ENCODE measurements around the gene TIAL1. TPM values are rescaled to one million over a fixed set of nuclear protein-coding genes. Genes with fewer than 3 reads are reported as not detected.

TIAL1 gene
- polyA plus RNA-seq, 3 donors: 6.7 to 118 (median 7.2) TPM

- no peak overlapping the region for H3K27ac ChIP-seq (ENCODE audit: low read depth in 1 of 2, low read length in 2 of 2)
- H3K9me3 ChIP-seq (replicated peaks in 1 of 2; ENCODE audit: control insufficient read depth in 1 of 2, insufficient read depth in 1 of 2, low read length in 2 of 2): no peaks in the 10 kb centered on the region
- no peak overlapping the region for H2AFZ ChIP-seq (ENCODE audit: insufficient read depth, low read depth, low read length, poor library complexity, severe bottlenecking)
- no peak overlapping the region for H3K4me2 ChIP-seq (replicated peaks; ENCODE audit: extremely low read depth, low read length, poor library complexity, severe bottlenecking)
- H3K79me2 ChIP-seq (ENCODE audit: insufficient read depth, low read length): peaks cover 15% of the 10 kb centered on the region
- no peak overlapping the region for H3K27ac Mint-ChIP-seq
- intact Hi-C loops (cut with micrococcal nuclease): no loop called here
- H3K4me3 ChIP-seq (replicated peaks in 1 of 3; ENCODE audit: low read depth in 2 of 3, low read length in 3 of 3): no peak overlapping the region
- TF ChIP-seq CTCF (IDR thresholded peaks at IDR 0.05): no peak
- H3K27me3 ChIP-seq (ENCODE audit: control insufficient read depth in 2 of 2, insufficient read depth in 2 of 2, low read length in 2 of 2): peaks cover 0 to 11% of the 10 kb centered on the region in 2 donors
- H3K27me3 Mint-ChIP-seq (ENCODE audit: low read depth in 3 of 3): peaks cover 19 to 21% (median 21%) of the 10 kb centered on the region in 3 donors
- H3K4me3 Mint-ChIP-seq: no peak overlapping the region
- no peak overlapping the region for H3K9ac ChIP-seq (ENCODE audit: insufficient read depth, low read length, poor library complexity, severe bottlenecking)
- no CpG with 5 or more reads among the region's 4 CpGs for WGBS (ENCODE audit: insufficient coverage)
- DNase-seq: no peak
- no peaks in the 10 kb centered on the region for H3K36me3 ChIP-seq (replicated peaks in 1 of 2; ENCODE audit: control insufficient read depth in 1 of 2, insufficient read depth in 2 of 2, low read length in 2 of 2)
- H3K4me1 Mint-ChIP-seq: peaks cover 21% of the 10 kb centered on the region
- H3K4me1 ChIP-seq (ENCODE audit: control insufficient read depth in 1 of 2, insufficient read depth in 2 of 2, low read length in 2 of 2): peaks cover 16 to 29% of the 10 kb centered on the region in 2 donors
- no peaks in the 10 kb centered on the region for H3K36me3 Mint-ChIP-seq
- H4K20me1 ChIP-seq (ENCODE audit: insufficient read depth, low read length): peaks cover 18% of the 10 kb centered on the region
- H3K9me3 Mint-ChIP-seq: peaks cover 0 to 2% (median 0%) of the 10 kb centered on the region in 7 donors
Observed at GRCh38 chr10:119545310-119545709, 51.5 kb downstream of the TIAL1 start.

- H3K4me1 ChIP-seq (ENCODE audit: control insufficient read depth in 1 of 2, insufficient read depth in 2 of 2, low read length in 2 of 2): peaks cover 18 to 38% of the 10 kb centered on the region in 2 donors
- no peak for DNase-seq
- WGBS (ENCODE audit: insufficient coverage): 54% methylated on average over 9 of the region's 19 CpGs
- H3K4me2 ChIP-seq (replicated peaks; ENCODE audit: extremely low read depth, low read length, poor library complexity, severe bottlenecking): peak overlapping the region; percentile 84
- Mint-ChIP-seq H3K4me3 (peak overlapping the region; percentile 81 to 90), H3K9me3 (peaks cover 0 to 2% (median 0%) of the 10 kb centered on the region in 7 donors), H3K4me1 (peaks cover 32% of the 10 kb centered on the region), H3K27ac (peak overlapping the region in 2 of 7 donors; percentile 4 to 36), H3K36me3 (peaks cover 2% of the 10 kb centered on the region in 2 donors), H3K27me3 (ENCODE audit: low read depth in 3 of 3) (peaks cover 17 to 19% (median 18%) of the 10 kb centered on the region in 3 donors)
- peaks cover 30% of the 10 kb centered on the region for H4K20me1 ChIP-seq (ENCODE audit: insufficient read depth, low read length)
- peak overlapping the region in 1 of 3 experiments; percentile 85 for H3K4me3 ChIP-seq (replicated peaks in 1 of 3; ENCODE audit: low read depth in 2 of 3, low read length in 3 of 3)
- no peak overlapping the region for H3K9ac ChIP-seq (ENCODE audit: insufficient read depth, low read length, poor library complexity, severe bottlenecking)
- H3K27ac ChIP-seq (ENCODE audit: low read depth in 1 of 2, low read length in 2 of 2): no peak overlapping the region
- H2AFZ ChIP-seq (ENCODE audit: insufficient read depth, low read depth, low read length, poor library complexity, severe bottlenecking): peak overlapping the region; percentile 87
- intact Hi-C loops (cut with micrococcal nuclease): no loop called here
- peaks cover 27% of the 10 kb centered on the region for H3K79me2 ChIP-seq (ENCODE audit: insufficient read depth, low read length)
- H3K36me3 ChIP-seq (replicated peaks in 1 of 2; ENCODE audit: control insufficient read depth in 1 of 2, insufficient read depth in 2 of 2, low read length in 2 of 2): no peaks in the 10 kb centered on the region
- H3K9me3 ChIP-seq (replicated peaks in 1 of 2; ENCODE audit: control insufficient read depth in 1 of 2, insufficient read depth in 1 of 2, low read length in 2 of 2): no peaks in the 10 kb centered on the region
- no peak for TF ChIP-seq CTCF (IDR thresholded peaks at IDR 0.05)
- peaks cover 0 to 11% of the 10 kb centered on the region in 2 donors for H3K27me3 ChIP-seq (ENCODE audit: control insufficient read depth in 2 of 2, insufficient read depth in 2 of 2, low read length in 2 of 2)
Observed at GRCh38 chr10:119543814-119544642, 52.7 kb downstream of the TIAL1 start.

Measured in CD14-positive monocyte (primary cell).